Colonic mucosa (tissue), 4 donors: ENCODE data around the gene DHX8. TPM values are rescaled to one million over a fixed set of nuclear protein-coding genes. Genes with fewer than 3 reads are reported as not detected.
A peak's percentile ranks its signal among the peaks of the same experiment; 100 is the strongest.

Experiments used
- DNase-seq: peaks from one replicate; pipeline ENCODE4 v3.0.0-alpha.2; 2020
- H3K27ac ChIP-seq: fragments of 200-600 bp; one replicate; pipeline ENCODE4 v1.8.0; 2021
- H3K27me3 ChIP-seq: fragments of 200-600 bp; one replicate; pipeline ENCODE4 v1.8.0; 2021
- H3K36me3 ChIP-seq: fragments of 200-600 bp; one replicate; pipeline ENCODE4 v1.8.0; 2021
- H3K4me1 ChIP-seq: fragments of 200-600 bp; one replicate; pipeline ENCODE4 v1.8.0; 2021; ENCODE audit warnings: mild to moderate bottlenecking
- H3K4me3 ChIP-seq: fragments of 200-600 bp; one replicate; pipeline ENCODE4 v1.8.0; 2021
- H3K9ac ChIP-seq, 2 donors: one replicate each; pipeline ENCODE4 v1.7.0; 2013; ENCODE audit warnings: control low read depth in 2 of 2, low read depth in 2 of 2, low read length in 2 of 2
- H3K9me3 ChIP-seq: fragments of 200-600 bp; one replicate; pipeline ENCODE4 v1.8.0; 2021
- CTCF ChIP-seq: fragments of 200-600 bp; IDR thresholded peaks from one replicate; pipeline ENCODE4 v1.8.0; 2022; ENCODE audit warnings: antibody characterized with exemption, mild to moderate bottlenecking
- intact Hi-C: fragments of 100-400 bp; cut with DNase I; formaldehyde crosslinking; loops from one replicate; pipeline ENCODE4 v1.14.1; 2022
- total RNA-seq, 2 donors: library from RNA; stranded (reverse); fragmentation: NEBNext Ultra II Directional in 1 of 2; extraction: Animal tissue kit (Norgen Biotek cat#: 25700) in 1 of 2; gene quantifications; one replicate each; pipeline ENCODE4 v1.2.1, GENCODE V29; 2021
- donor health status: healthy.
- donor health status: DM: no; HTN: no; CAD: no.
- donor health status: DM: no; HTN: no; CAD: no.

Gene DHX8
- total RNA-seq, 2 donors from 2014 or later, result 44.5 to 47.6 TPM

GRCh38 chr17:43542859-43543258 lies 59.1 kb downstream of the DHX8 start:
- Histone ChIP-seq H3K4me3 (no peak overlapping the region), H3K9me3 (no peaks in the 10 kb centered on the region), H3K27ac (no peak overlapping the region), H3K36me3 (no peaks in the 10 kb centered on the region), H3K27me3 (peaks cover 7% of the 10 kb centered on the region), H3K9ac (no peak overlapping the region), H3K4me1 (peaks cover 6% of the 10 kb centered on the region)
- intact Hi-C loops, result no loop called here
- no peak for TF ChIP-seq CTCF
- no peak for DNase-seq

DNA sequence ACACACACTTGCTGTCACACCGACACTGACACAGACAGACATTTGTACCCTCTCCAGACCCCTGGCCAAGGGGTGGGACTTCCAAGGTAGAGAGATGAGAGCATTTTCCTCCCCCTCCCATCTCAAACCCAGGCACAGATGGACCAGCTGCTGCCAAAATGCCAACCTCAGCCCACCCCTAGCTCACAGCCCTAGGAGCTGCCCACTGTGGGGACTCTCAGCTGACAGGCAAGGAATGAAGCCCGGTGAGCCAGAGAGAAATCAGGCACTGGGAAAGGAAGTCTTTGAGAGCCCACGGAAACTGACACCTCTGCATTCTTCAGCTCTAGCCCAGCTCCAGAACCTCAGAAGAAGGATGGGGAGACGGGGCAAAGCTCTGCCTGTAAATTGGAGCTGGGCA lies 59.5 kb downstream of the DHX8 start:
- TF ChIP-seq CTCF, result no peak
- no peak overlapping the region for H3K9ac ChIP-seq
- H3K4me3 ChIP-seq, result no peak overlapping the region
- H3K27me3 ChIP-seq, result peaks cover 10% of the 10 kb centered on the region
- DNase-seq, result no peak
- peaks cover 6% of the 10 kb centered on the region for H3K4me1 ChIP-seq
- H3K27ac ChIP-seq, result no peak overlapping the region
- H3K9me3 ChIP-seq, result no peaks in the 10 kb centered on the region
- H3K36me3 ChIP-seq, result no peaks in the 10 kb centered on the region
- intact Hi-C loops, result no loop called here

GRCh38 chr17:43543771-43544575 lies 60.2 kb downstream of the DHX8 start:
- Histone ChIP-seq H3K27ac (no peak overlapping the region), H3K4me1 (peaks cover 6% of the 10 kb centered on the region)
- intact Hi-C loops, result no loop called here

GRCh38 chr17:43545383-43545632 lies 61.5 kb downstream of the DHX8 start:
- peaks cover 6% of the 10 kb centered on the region for H3K4me1 ChIP-seq
- no peak overlapping the region for H3K27ac ChIP-seq
- no peaks in the 10 kb centered on the region for H3K9me3 ChIP-seq
- no peak for TF ChIP-seq CTCF
- no peaks in the 10 kb centered on the region for H3K36me3 ChIP-seq
- H3K27me3 ChIP-seq, result peaks cover 10% of the 10 kb centered on the region
- peak overlapping the region; percentile 15 to 42 for H3K9ac ChIP-seq
- no peak for DNase-seq
- peak overlapping the region; percentile 40 for H3K4me3 ChIP-seq
- intact Hi-C loops, result no loop called here

More at GRCh38 chr17:43543771-43544575, 60.2 kb downstream of the DHX8 start:
- Histone ChIP-seq H3K36me3 (no peaks in the 10 kb centered on the region), H3K27me3 (peaks cover 10% of the 10 kb centered on the region), H3K9ac (no peak overlapping the region), H3K4me3 (no peak overlapping the region), H3K9me3 (no peaks in the 10 kb centered on the region)
- no peak for TF ChIP-seq CTCF
- no peak for DNase-seq

- Histone ChIP-seq H3K4me1 (peaks cover 6% of the 10 kb centered on the region), H3K27ac (no peak within 1 kb of the TSS), H3K4me3 (peak within 1 kb of the TSS; percentile 40), H3K9ac (peak within 1 kb of the TSS; percentile 27 to 42), H3K27me3 (peaks cover 10% of the 10 kb centered on the region), H3K36me3 (no peaks in the 10 kb centered on the region), H3K9me3 (no peaks in the 10 kb centered on the region)
- no peak for TF ChIP-seq CTCF
- peak; percentile 96 for DNase-seq
- intact Hi-C loops, result no loop called here
These were observed 62.8 kb downstream of the DHX8 start, which contains the start of gene ETV4 for GRCh38 chr17:43546319-43547188. Gene ETV4 (minus strand): TSS chr17:43546340. CDS start chr17:43545617, 723 bp downstream.
